Suppressor macrophage treated with lipopolysaccharide for 1 hour (primary cell): ENCODE results near the gene TMEM242.
"Not testable (repeated sequence)": the region's sequence is repeated elsewhere in the genome, so short reads cannot be mapped to it uniquely, and the experiment has no call there.

Experiments used
- DNase-seq, 3 donors: peaks; one replicate each; pipeline ENCODE4 v3.0.0-alpha.2; 2020 to 2022

The TMEM242 gene

GRCh38 chr6:157322792-157323254 lies 496 bp downstream of the TMEM242 start:
- peak; percentile 88 to 95 (median 91) for DNase-seq

- DNase-seq, result peak; percentile 89 to 96 (median 95)
Observed at GRCh38 chr6:157316871-157317814, 6.2 kb downstream of the TMEM242 start.

GRCh38 chr6:157314705-157315321 lies 8.5 kb downstream of the TMEM242 start:
- DNase-seq, result peak; percentile 70 to 84 (median 79)

- no peak for DNase-seq
Observed at GRCh38 chr6:157313531-157314467, 9.5 kb downstream of the TMEM242 start.

GRCh38 chr6:157312757-157313156 lies 10.6 kb downstream of the TMEM242 start:
- DNase-seq, result no peak

GRCh38 chr6:157310693-157311092 lies 12.6 kb downstream of the TMEM242 start:
- DNase-seq, result not testable (repeated sequence)

GRCh38 chr6:157307661-157308060 lies 15.7 kb downstream of the TMEM242 start:
- DNase-seq, result no peak

GRCh38 chr6:157305670-157306653 lies 17.4 kb downstream of the TMEM242 start:
- peak in 2 of 3 donors; percentile 16 to 51 for DNase-seq

- DNase-seq, result peak; percentile 76 to 91 (median 85)
Observed at GRCh38 chr6:157304899-157305663, 18.2 kb downstream of the TMEM242 start.

- no peak for DNase-seq
Observed at GRCh38 chr6:157302736-157303135, 20.6 kb downstream of the TMEM242 start.

- no peak for DNase-seq
Observed at GRCh38 chr6:157300436-157300835, 22.9 kb downstream of the TMEM242 start.

- DNase-seq, result no peak
Observed at GRCh38 chr6:157300006-157300405, 23.3 kb downstream of the TMEM242 start.

- DNase-seq, result peak in 1 of 3 donors; percentile 24
Observed at GRCh38 chr6:157298216-157298724, 25.0 kb downstream of the TMEM242 start.

GRCh38 chr6:157294654-157295053 lies 28.7 kb downstream of the TMEM242 start:
- DNase-seq, result no peak

- DNase-seq, result no peak
Observed at GRCh38 chr6:157293780-157294179, 29.5 kb downstream of the TMEM242 start.

GRCh38 chr6:157292202-157292601 lies 31.1 kb downstream of the TMEM242 start:
- no peak for DNase-seq

GRCh38 chr6:157291356-157291755 lies 32.0 kb downstream of the TMEM242 start:
- DNase-seq, result no peak

- DNase-seq, result no peak
Observed at GRCh38 chr6:157290797-157291196, 32.5 kb downstream of the TMEM242 start.

GRCh38 chr6:157289764-157290163 lies 33.6 kb downstream of the TMEM242 start:
- DNase-seq, result no peak

- DNase-seq, result no peak
Observed at GRCh38 chr6:157288575-157288974, 34.7 kb downstream of the TMEM242 start.
